SK-N-SH (cell line): ENCODE measurements around the gene AGPAT3. TPM values are rescaled to one million over a fixed set of nuclear protein-coding genes. Genes with fewer than 3 reads are reported as not detected.

Experiments
- CTCF ChIA-PET: fragments of 300-600, 350-600 bp; formaldehyde crosslinking; extraction: SDS; loops from one replicate; lab custom pipeline; 2021; lab: Yijun Ruan, JAX
- POLR2A ChIA-PET: fragments of 350-600 bp; sonication (Branson Sonifier 250); formaldehyde crosslinking; extraction: SDS; loops from one replicate; lab custom pipeline; 2020; ENCODE audit warnings: antibody characterized with exemption, inconsistent platforms; lab: Yijun Ruan, JAX
- DNase-seq: peaks from one replicate; pipeline ENCODE4 v3.0.0; 2012
- H2AFZ ChIP-seq: fragments of 200-600 bp; sonication (generic); 2 replicates; pipeline ENCODE4 v1.8.1; 2016; ENCODE audit warnings: antibody characterized with exemption, mild to moderate bottlenecking, low read depth
- H3F3A ChIP-seq: fragments of 200-600 bp; sonication (generic); replicated peaks from 2 replicates; pipeline ENCODE3; 2016; ENCODE audit warnings: antibody characterized with exemption, mild to moderate bottlenecking; ENCODE audit not compliant: insufficient read depth
- H3K27ac ChIP-seq, 2 experiments: fragments of 200-500 bp in 1 of 2; fragments of 200-600 bp in 1 of 2; sonication (Bioruptor generic) in 1 of 2; sonication (generic), shearing (Covaris generic) in 1 of 2; 2 replicates each; pipeline versions ENCODE4 v1.5.1 to v1.6.1; 2014 to 2016; ENCODE audit warnings: low read depth in 2 of 2, inconsistent platforms in 1 of 2, low read length in 1 of 2, mild to moderate bottlenecking in 1 of 2, mixed read lengths in 1 of 2
- H3K27me3 ChIP-seq: fragments of 200-600 bp; sonication (generic), shearing (Covaris generic); 2 replicates; pipeline ENCODE4 v1.6.1; 2016; ENCODE audit warnings: mixed run types; ENCODE audit not compliant: insufficient read depth
- H3K36me3 ChIP-seq, 2 experiments: fragments of 200-500 bp in 1 of 2; fragments of 200-600 bp in 1 of 2; sonication (Bioruptor generic) in 1 of 2; sonication (generic) in 1 of 2; replicated peaks in 1 of 2; 2 replicates each; pipeline versions ENCODE3 to v1.5.1; 2014 to 2016; ENCODE audit warnings: low read length in 1 of 2, mild to moderate bottlenecking in 1 of 2; ENCODE audit not compliant: insufficient read depth in 2 of 2, control insufficient read depth in 1 of 2
- H3K4me1 ChIP-seq, 2 experiments: fragments of 200-500 bp in 1 of 2; fragments of 200-600 bp in 1 of 2; sonication (Bioruptor generic) in 1 of 2; sonication (generic), shearing (Covaris generic) in 1 of 2; 2 replicates each; pipeline versions ENCODE4 v1.5.1 to v1.6.1; 2014 to 2016; ENCODE audit warnings: low read depth in 1 of 2, low read length in 1 of 2, mixed run types in 1 of 2; ENCODE audit not compliant: insufficient read depth in 2 of 2, control insufficient read depth in 1 of 2
- H3K4me2 ChIP-seq: fragments of 200-600 bp; sonication (generic), shearing (Covaris generic); 2 replicates; pipeline ENCODE4 v1.6.1; 2017; ENCODE audit warnings: mixed run types
- H3K4me3 ChIP-seq, 2 experiments: fragments of 200-500 bp in 1 of 2; fragments of 200-600 bp in 1 of 2; sonication (Bioruptor generic) in 1 of 2; sonication (generic), shearing (Covaris generic) in 1 of 2; 2 replicates each; pipeline versions ENCODE4 v1.5.1 to v1.8.1; 2014 to 2016; ENCODE audit warnings: low read depth in 2 of 2, inconsistent platforms in 1 of 2, low read length in 1 of 2, mild to moderate bottlenecking in 1 of 2, mixed read lengths in 1 of 2, moderate library complexity in 1 of 2
- H3K79me2 ChIP-seq: fragments of 200-600 bp; sonication (generic); 2 replicates; pipeline ENCODE4 v1.8.1; 2017; ENCODE audit warnings: mild to moderate bottlenecking; ENCODE audit not compliant: insufficient read depth
- H3K9ac ChIP-seq: fragments of 200-600 bp; sonication (generic); 2 replicates; pipeline ENCODE4 v1.6.1; 2017; ENCODE audit warnings: mixed run types
- H3K9me2 ChIP-seq: fragments of 200-600 bp; sonication (generic); 2 replicates; pipeline ENCODE4 v1.6.1; 2017; ENCODE audit warnings: mixed run types
- H3K9me3 ChIP-seq: fragments of 200-600 bp; sonication (generic); 2 replicates; pipeline ENCODE4 v1.6.1; 2017; ENCODE audit warnings: mixed run types, mild to moderate bottlenecking, moderate library complexity
- H4K20me1 ChIP-seq: fragments of 200-600 bp; sonication (generic); 2 replicates; pipeline ENCODE4 v1.6.1; 2017; ENCODE audit warnings: mild to moderate bottlenecking, mixed run types; ENCODE audit not compliant: insufficient read depth
- CHD2 ChIP-seq: fragments of 150-350 bp; IDR thresholded peaks from 2 replicates; pipeline ENCODE4 v1.6.1; 2018; ENCODE audit warnings: low read length; ENCODE audit not compliant: partially characterized antibody
- ELF1 ChIP-seq: IDR thresholded peaks from 2 replicates; pipeline ENCODE4 v1.4.0; 2012
- EP300 ChIP-seq, 2 experiments: IDR thresholded peaks; 2 replicates each; pipeline versions ENCODE4 v1.4.0 to v1.6.1; 2012; ENCODE audit warnings: borderline replicate concordance in 1 of 2, low read depth in 1 of 2, low read length in 1 of 2
- FOSL2 ChIP-seq: IDR thresholded peaks from 2 replicates; pipeline ENCODE4 v1.4.0; 2012; ENCODE audit warnings: low read depth, mild to moderate bottlenecking, moderate library complexity, borderline replicate concordance
- IRF3 ChIP-seq: fragments of 150-350 bp; IDR thresholded peaks from 2 replicates; pipeline ENCODE4 v1.6.1; 2016; ENCODE audit warnings: mild to moderate bottlenecking, low read depth, low read length
- MEF2A ChIP-seq: IDR thresholded peaks from 2 replicates; pipeline ENCODE4 v1.4.0; 2012; ENCODE audit warnings: low read depth, borderline replicate concordance
- MXI1 ChIP-seq: IDR thresholded peaks from 2 replicates; pipeline ENCODE4 v1.6.1; 2012; ENCODE audit warnings: mild to moderate bottlenecking, low read depth, low read length, improper control_type of control experiment
- POLR2AphosphoS5 ChIP-seq: IDR thresholded peaks from 2 replicates; pipeline ENCODE4 v1.6.1; 2012; ENCODE audit warnings: low read depth, low read length
- RAD21 ChIP-seq: IDR thresholded peaks from 2 replicates; pipeline ENCODE4 v1.6.1; 2012; ENCODE audit warnings: mild to moderate bottlenecking, low read length
- RCOR1 ChIP-seq: fragments of 150-350 bp; IDR thresholded peaks from 2 replicates; pipeline ENCODE4 v1.6.1; 2017; ENCODE audit warnings: antibody characterized with exemption, low read length
- RXRA ChIP-seq: IDR thresholded peaks from 2 replicates; pipeline ENCODE4 v1.4.0; 2012; ENCODE audit warnings: low read depth, mild to moderate bottlenecking, borderline replicate concordance
- SMC3 ChIP-seq: IDR thresholded peaks from 2 replicates; pipeline ENCODE4 v1.6.1; 2012; ENCODE audit warnings: low read depth, low read length, improper control_type of control experiment
- USF1 ChIP-seq: IDR thresholded peaks from 2 replicates; pipeline ENCODE4 v1.4.0; 2012; ENCODE audit warnings: low read depth, borderline replicate concordance
- YY1 ChIP-seq: IDR thresholded peaks from 2 replicates; pipeline ENCODE4 v1.4.0; 2012; ENCODE audit warnings: low read depth, mild to moderate bottlenecking
- WGBS: methylation state at CpG from one replicate; pipeline ENCODE4 v1.1.6; 2017; ENCODE audit warnings: low lambda C conversion rate; 5-methylcytosine and 5-hydroxymethylcytosine counted together
- polyA plus RNA-seq, 3 experiments: library from polyadenylated mRNA; depleted of rRNA; stranded (reverse); fragments of >200 nt; gene quantifications; 2 replicates each; pipeline ENCODE4 v1.2.3, GENCODE V29; 2012
- TF ChIP-seq, protein P1 (sequence below): IDR thresholded peaks from 2 replicates; pipeline ENCODE4; 2012
- TF ChIP-seq, protein P2 (sequence below): IDR thresholded peaks from 2 replicates; pipeline ENCODE4 v1.4.0; 2012; ENCODE audit warnings: low read depth
- TF ChIP-seq, protein P3 (sequence below): IDR thresholded peaks from 2 replicates; pipeline ENCODE4 v1.4.0; 2012; ENCODE audit warnings: low read depth, borderline replicate concordance
- TF ChIP-seq, protein P4 (sequence below): fragments of 200-600 bp; sonication (generic); IDR thresholded peaks from 2 replicates; pipeline ENCODE4 v1.6.1; 2017; ENCODE audit warnings: antibody characterized with exemption, mild to moderate bottlenecking, moderate library complexity
- TF ChIP-seq, protein P5 (sequence below): fragments of 150-350 bp; IDR thresholded peaks from 2 replicates; pipeline ENCODE4 v1.6.1; 2017; ENCODE audit warnings: antibody characterized with exemption, low read length, low read depth, borderline replicate concordance
- TF ChIP-seq, protein P6 (sequence below): IDR thresholded peaks from 2 replicates; pipeline ENCODE4 v1.6.1; 2012; ENCODE audit warnings: mild to moderate bottlenecking, low read depth, low read length, moderate library complexity

AGPAT3 gene
- polyA plus RNA-seq, 1 of the 3 experiments (the other 2 are of a cell fraction): 35.3 TPM

DNA sequence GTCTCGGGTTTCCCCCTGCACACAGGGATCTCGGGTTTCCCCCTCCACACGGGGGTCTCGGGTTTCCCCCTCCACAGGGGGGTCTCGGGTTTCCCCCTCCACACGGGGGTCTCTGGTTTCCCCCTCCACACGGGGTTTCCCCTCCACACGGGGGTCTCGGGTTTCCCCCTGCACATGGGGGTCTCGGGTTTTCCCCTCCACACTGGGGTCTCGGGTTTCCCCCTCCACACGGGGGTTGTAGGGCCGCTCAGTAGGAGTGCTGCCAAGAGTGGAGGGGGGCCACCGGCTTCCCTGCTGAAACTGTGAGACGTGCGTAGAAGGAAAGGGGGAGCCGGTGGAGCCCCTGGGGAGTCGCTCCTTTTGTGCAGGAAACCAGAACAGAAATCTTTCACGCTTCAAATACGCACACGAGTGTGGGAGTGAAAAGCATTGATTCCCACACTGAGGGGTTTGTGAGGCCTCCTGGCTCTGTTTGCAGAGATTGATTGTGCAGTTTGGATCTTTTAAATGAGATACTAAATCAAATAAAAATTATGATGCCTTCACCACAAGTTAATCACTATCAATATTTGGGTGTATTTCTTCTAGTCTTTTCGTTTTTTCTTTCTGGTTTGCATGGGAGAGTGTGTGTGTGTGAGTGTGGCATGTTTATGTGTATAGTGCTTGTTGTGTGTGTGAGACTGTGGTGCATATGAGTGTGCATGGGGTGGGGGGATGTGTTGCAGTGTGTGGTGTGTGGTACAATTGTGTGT lies 92.8 kb downstream of the AGPAT3 start:
- no peak overlapping the region for H3K4me2 ChIP-seq
- H3F3A ChIP-seq: no peaks in the 10 kb centered on the region
- H3K27ac ChIP-seq: no peak overlapping the region
- 91% methylated on average over 22 of the region's 22 CpGs for WGBS
- no peak overlapping the region for H3K9ac ChIP-seq
- H3K4me3 ChIP-seq: no peak overlapping the region
- H3K79me2 ChIP-seq: peaks cover 5% of the 10 kb centered on the region; the same call in 1 of the 2 replicates
- no peak overlapping the region for H2AFZ ChIP-seq
- ChIA-PET POLR2A (no interaction called here), CTCF (no interaction called here)
- no peaks in the 10 kb centered on the region for H3K9me2 ChIP-seq
- H3K9me3 ChIP-seq: no peaks in the 10 kb centered on the region
- DNase-seq: no peak
- H3K27me3 ChIP-seq: no peaks in the 10 kb centered on the region
- peaks cover 8 to 9% of the 10 kb centered on the region in 2 experiments; a peak in 2 of 4 replicates for H3K4me1 ChIP-seq
- H4K20me1 ChIP-seq: peaks cover 23% of the 10 kb centered on the region; the same call in 1 of the 2 replicates
- TF ChIP-seq POLR2AphosphoS5 (no peak), FOSL2 (no peak), SMC3 (no peak), IRF3 (no peak), USF1 (no peak), CHD2 (no peak), RCOR1 (no peak), MEF2A (no peak), ELF1 (no peak), EP300 (IDR thresholded peaks at IDR 0.05; ENCODE audit: borderline replicate concordance in 1 of 2, low read depth in 1 of 2, low read length in 1 of 2) (no peak), RXRA (no peak), YY1 (no peak), MXI1 (no peak), RAD21 (no peak)
- TF ChIP-seq, protein P1, sequence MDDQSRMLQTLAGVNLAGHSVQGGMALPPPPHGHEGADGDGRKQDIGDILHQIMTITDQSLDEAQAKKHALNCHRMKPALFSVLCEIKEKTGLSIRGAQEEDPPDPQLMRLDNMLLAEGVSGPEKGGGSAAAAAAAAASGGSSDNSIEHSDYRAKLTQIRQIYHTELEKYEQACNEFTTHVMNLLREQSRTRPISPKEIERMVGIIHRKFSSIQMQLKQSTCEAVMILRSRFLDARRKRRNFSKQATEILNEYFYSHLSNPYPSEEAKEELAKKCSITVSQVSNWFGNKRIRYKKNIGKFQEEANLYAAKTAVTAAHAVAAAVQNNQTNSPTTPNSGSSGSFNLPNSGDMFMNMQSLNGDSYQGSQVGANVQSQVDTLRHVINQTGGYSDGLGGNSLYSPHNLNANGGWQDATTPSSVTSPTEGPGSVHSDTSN: no peak
- TF ChIP-seq, protein P2, sequence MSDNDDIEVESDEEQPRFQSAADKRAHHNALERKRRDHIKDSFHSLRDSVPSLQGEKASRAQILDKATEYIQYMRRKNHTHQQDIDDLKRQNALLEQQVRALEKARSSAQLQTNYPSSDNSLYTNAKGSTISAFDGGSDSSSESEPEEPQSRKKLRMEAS: no peak
- TF ChIP-seq, protein P3, sequence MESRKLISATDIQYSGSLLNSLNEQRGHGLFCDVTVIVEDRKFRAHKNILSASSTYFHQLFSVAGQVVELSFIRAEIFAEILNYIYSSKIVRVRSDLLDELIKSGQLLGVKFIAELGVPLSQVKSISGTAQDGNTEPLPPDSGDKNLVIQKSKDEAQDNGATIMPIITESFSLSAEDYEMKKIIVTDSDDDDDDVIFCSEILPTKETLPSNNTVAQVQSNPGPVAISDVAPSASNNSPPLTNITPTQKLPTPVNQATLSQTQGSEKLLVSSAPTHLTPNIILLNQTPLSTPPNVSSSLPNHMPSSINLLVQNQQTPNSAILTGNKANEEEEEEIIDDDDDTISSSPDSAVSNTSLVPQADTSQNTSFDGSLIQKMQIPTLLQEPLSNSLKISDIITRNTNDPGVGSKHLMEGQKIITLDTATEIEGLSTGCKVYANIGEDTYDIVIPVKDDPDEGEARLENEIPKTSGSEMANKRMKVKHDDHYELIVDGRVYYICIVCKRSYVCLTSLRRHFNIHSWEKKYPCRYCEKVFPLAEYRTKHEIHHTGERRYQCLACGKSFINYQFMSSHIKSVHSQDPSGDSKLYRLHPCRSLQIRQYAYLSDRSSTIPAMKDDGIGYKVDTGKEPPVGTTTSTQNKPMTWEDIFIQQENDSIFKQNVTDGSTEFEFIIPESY: no peak
- TF ChIP-seq, protein P4, sequence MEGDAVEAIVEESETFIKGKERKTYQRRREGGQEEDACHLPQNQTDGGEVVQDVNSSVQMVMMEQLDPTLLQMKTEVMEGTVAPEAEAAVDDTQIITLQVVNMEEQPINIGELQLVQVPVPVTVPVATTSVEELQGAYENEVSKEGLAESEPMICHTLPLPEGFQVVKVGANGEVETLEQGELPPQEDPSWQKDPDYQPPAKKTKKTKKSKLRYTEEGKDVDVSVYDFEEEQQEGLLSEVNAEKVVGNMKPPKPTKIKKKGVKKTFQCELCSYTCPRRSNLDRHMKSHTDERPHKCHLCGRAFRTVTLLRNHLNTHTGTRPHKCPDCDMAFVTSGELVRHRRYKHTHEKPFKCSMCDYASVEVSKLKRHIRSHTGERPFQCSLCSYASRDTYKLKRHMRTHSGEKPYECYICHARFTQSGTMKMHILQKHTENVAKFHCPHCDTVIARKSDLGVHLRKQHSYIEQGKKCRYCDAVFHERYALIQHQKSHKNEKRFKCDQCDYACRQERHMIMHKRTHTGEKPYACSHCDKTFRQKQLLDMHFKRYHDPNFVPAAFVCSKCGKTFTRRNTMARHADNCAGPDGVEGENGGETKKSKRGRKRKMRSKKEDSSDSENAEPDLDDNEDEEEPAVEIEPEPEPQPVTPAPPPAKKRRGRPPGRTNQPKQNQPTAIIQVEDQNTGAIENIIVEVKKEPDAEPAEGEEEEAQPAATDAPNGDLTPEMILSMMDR: no peak
- TF ChIP-seq, protein P5, sequence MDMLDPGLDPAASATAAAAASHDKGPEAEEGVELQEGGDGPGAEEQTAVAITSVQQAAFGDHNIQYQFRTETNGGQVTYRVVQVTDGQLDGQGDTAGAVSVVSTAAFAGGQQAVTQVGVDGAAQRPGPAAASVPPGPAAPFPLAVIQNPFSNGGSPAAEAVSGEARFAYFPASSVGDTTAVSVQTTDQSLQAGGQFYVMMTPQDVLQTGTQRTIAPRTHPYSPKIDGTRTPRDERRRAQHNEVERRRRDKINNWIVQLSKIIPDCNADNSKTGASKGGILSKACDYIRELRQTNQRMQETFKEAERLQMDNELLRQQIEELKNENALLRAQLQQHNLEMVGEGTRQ: no peak
- TF ChIP-seq, protein P6, sequence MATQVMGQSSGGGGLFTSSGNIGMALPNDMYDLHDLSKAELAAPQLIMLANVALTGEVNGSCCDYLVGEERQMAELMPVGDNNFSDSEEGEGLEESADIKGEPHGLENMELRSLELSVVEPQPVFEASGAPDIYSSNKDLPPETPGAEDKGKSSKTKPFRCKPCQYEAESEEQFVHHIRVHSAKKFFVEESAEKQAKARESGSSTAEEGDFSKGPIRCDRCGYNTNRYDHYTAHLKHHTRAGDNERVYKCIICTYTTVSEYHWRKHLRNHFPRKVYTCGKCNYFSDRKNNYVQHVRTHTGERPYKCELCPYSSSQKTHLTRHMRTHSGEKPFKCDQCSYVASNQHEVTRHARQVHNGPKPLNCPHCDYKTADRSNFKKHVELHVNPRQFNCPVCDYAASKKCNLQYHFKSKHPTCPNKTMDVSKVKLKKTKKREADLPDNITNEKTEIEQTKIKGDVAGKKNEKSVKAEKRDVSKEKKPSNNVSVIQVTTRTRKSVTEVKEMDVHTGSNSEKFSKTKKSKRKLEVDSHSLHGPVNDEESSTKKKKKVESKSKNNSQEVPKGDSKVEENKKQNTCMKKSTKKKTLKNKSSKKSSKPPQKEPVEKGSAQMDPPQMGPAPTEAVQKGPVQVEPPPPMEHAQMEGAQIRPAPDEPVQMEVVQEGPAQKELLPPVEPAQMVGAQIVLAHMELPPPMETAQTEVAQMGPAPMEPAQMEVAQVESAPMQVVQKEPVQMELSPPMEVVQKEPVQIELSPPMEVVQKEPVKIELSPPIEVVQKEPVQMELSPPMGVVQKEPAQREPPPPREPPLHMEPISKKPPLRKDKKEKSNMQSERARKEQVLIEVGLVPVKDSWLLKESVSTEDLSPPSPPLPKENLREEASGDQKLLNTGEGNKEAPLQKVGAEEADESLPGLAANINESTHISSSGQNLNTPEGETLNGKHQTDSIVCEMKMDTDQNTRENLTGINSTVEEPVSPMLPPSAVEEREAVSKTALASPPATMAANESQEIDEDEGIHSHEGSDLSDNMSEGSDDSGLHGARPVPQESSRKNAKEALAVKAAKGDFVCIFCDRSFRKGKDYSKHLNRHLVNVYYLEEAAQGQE: no peak
- TF ChIP-seq, all 33 proteins: peak for 0
- H3K36me3 ChIP-seq: peaks cover 3 to 4% of the 10 kb centered on the region in 2 experiments
